Caco-2 (cell line): ENCODE data around the gene IL1RAPL2. TPM values are rescaled to one million over a fixed set of nuclear protein-coding genes. Genes with fewer than 3 reads are reported as not detected.

ENCODE experiments used
- BruUV-seq: library from RNA; stranded (reverse); fragments of 400-500 nt; replicated peaks from 2 replicates; lab custom pipeline; 2021; lab: Mats Ljungman, UMichigan
- CTCF ChIA-PET: fragments of 300-600 bp; sonication (Branson Sonifier 250); formaldehyde crosslinking; loops from one replicate; lab custom pipeline; 2022; ENCODE audit warnings: antibody characterized with exemption; lab: Charles Lee
- POLR2A ChIA-PET: fragments of 300-600 bp; sonication (Branson Sonifier 250); formaldehyde crosslinking; loops from one replicate; lab custom pipeline; 2022; ENCODE audit warnings: antibody characterized with exemption; lab: Charles Lee
- DNase-seq, 2 experiments: peaks; one replicate each; pipeline versions ENCODE4 v3.0.0 to v3.0.0-alpha.2; 2020 to 2022
- H3K27me3 ChIP-seq: replicated peaks from 2 replicates; pipeline ENCODE4 v1.6.0; 2011; ENCODE audit warnings: low read length; ENCODE audit not compliant: control insufficient read depth, insufficient read depth
- H3K36me3 ChIP-seq: 2 replicates; pipeline ENCODE4 v1.5.1; 2011; ENCODE audit warnings: low read length; ENCODE audit not compliant: control insufficient read depth, insufficient read depth
- H3K4me1 ChIP-seq: fragments of 250-450 bp; sonication (Bioruptor Pico); 2 replicates; pipeline ENCODE4 v1.5.1; 2020; ENCODE audit warnings: mild to moderate bottlenecking
- H3K4me3 ChIP-seq: 2 replicates; pipeline ENCODE4 v1.5.1; 2011; ENCODE audit warnings: low read depth, mild to moderate bottlenecking, control low read depth, low read length
- H3K9me3 ChIP-seq: fragments of 250-450 bp; sonication (Bioruptor Pico); 2 replicates; pipeline ENCODE4 v1.5.1; 2020; ENCODE audit warnings: mild to moderate bottlenecking, moderate library complexity
- H3K27ac Mint-ChIP-seq: one replicate; pipeline ENCODE4 v1.8.0; 2022; ENCODE audit warnings: mixed read lengths; ENCODE audit not compliant: unreplicated experiment
- H3K27me3 Mint-ChIP-seq: one replicate; pipeline ENCODE4 v1.8.0; 2022; ENCODE audit warnings: mixed read lengths; ENCODE audit not compliant: insufficient read depth, unreplicated experiment
- H3K36me3 Mint-ChIP-seq: one replicate; pipeline ENCODE4 v1.8.0; 2022; ENCODE audit warnings: mild to moderate bottlenecking, mixed read lengths; ENCODE audit not compliant: insufficient read depth, unreplicated experiment
- H3K4me1 Mint-ChIP-seq: one replicate; pipeline ENCODE4 v1.8.0; 2022; ENCODE audit warnings: low read depth, mixed read lengths; ENCODE audit not compliant: unreplicated experiment
- H3K4me3 Mint-ChIP-seq: one replicate; pipeline ENCODE4 v1.8.0; 2022; ENCODE audit warnings: mild to moderate bottlenecking, moderate library complexity, mixed read lengths; ENCODE audit not compliant: unreplicated experiment
- H3K9me3 Mint-ChIP-seq: one replicate; pipeline ENCODE4 v1.8.0; 2022; ENCODE audit warnings: mixed read lengths; ENCODE audit not compliant: unreplicated experiment
- CTCF ChIP-seq, 2 experiments: fragments of 200-600 bp in 1 of 2; IDR thresholded peaks; 1 replicate in 1 of 2; 2 replicates in 1 of 2; pipeline versions ENCODE4 v1.5.1 to v1.8.0; 2011 to 2022; ENCODE audit warnings: antibody characterized with exemption in 1 of 2, control low read depth in 1 of 2, inconsistent platforms in 1 of 2, low read depth in 1 of 2, low read length in 1 of 2, mild to moderate bottlenecking in 1 of 2, moderate library complexity in 1 of 2; ENCODE audit not compliant: insufficient read depth in 1 of 2, severe bottlenecking in 1 of 2, unreplicated experiment in 1 of 2
- intact Hi-C: fragments of 100-400 bp; cut with micrococcal nuclease; formaldehyde crosslinking; loops from one replicate; pipeline ENCODE4 v1.10.0; 2022; ENCODE audit not compliant: unreplicated experiment
- total RNA-seq: library from RNA; stranded (reverse); gene quantifications from 2 replicates; pipeline ENCODE4 v1.2.3, GENCODE V29; 2022

Gene IL1RAPL2
- total RNA-seq, 1 experiment from 2014 or later = not detected

GRCh38 chrX:104568304-104568915 lies 2.4 kb downstream of the IL1RAPL2 start:
- no TSS peak for BruUV-seq
- CTCF ChIA-PET = no interaction called here
- H3K4me1 ChIP-seq = no peaks in the 10 kb centered on the region
- Mint-ChIP-seq H3K4me3 (no peak overlapping the region), H3K27ac (no peak overlapping the region), H3K9me3 (no peaks in the 10 kb centered on the region), H3K27me3 (peaks cover 6% of the 10 kb centered on the region), H3K36me3 (no peaks in the 10 kb centered on the region), H3K4me1 (no peaks in the 10 kb centered on the region)
- no peak overlapping the region for H3K4me3 ChIP-seq
- no peaks in the 10 kb centered on the region for H3K9me3 ChIP-seq
- no peaks in the 10 kb centered on the region for H3K36me3 ChIP-seq
- intact Hi-C loops = no loop called here
- DNase-seq = no peak
- POLR2A ChIA-PET = no interaction called here
- H3K27me3 ChIP-seq = no peaks in the 10 kb centered on the region
- TF ChIP-seq CTCF (IDR thresholded peaks at IDR 0.05; ENCODE audit: insufficient read depth in 1 of 2, low read depth in 1 of 2, low read length in 1 of 2, severe bottlenecking in 1 of 2, unreplicated experiment in 1 of 2) = no peak

- Mint-ChIP-seq H3K4me3 (no peak overlapping the region), H3K9me3 (no peaks in the 10 kb centered on the region), H3K27ac (no peak overlapping the region), H3K4me1 (no peaks in the 10 kb centered on the region), H3K27me3 (peaks cover 4% of the 10 kb centered on the region), H3K36me3 (no peaks in the 10 kb centered on the region)
- Histone ChIP-seq H3K27me3 (no peaks in the 10 kb centered on the region), H3K9me3 (no peaks in the 10 kb centered on the region), H3K4me1 (no peaks in the 10 kb centered on the region), H3K36me3 (no peaks in the 10 kb centered on the region), H3K4me3 (no peak overlapping the region)
- ChIA-PET POLR2A (no interaction called here), CTCF (no interaction called here)
- no peak for TF ChIP-seq CTCF (IDR thresholded peaks at IDR 0.05; ENCODE audit: insufficient read depth in 1 of 2, low read depth in 1 of 2, low read length in 1 of 2, severe bottlenecking in 1 of 2, unreplicated experiment in 1 of 2)
- DNase-seq = no peak
- intact Hi-C loops = no loop called here
- BruUV-seq = no TSS peak
Observed at GRCh38 chrX:104618106-104618895, 52.3 kb downstream of the IL1RAPL2 start.

GRCh38 chrX:104621781-104622180 lies 55.8 kb downstream of the IL1RAPL2 start:
- H3K27me3 ChIP-seq = no peaks in the 10 kb centered on the region
- Mint-ChIP-seq H3K27ac (no peak overlapping the region), H3K4me3 (no peak overlapping the region), H3K9me3 (no peaks in the 10 kb centered on the region), H3K27me3 (no peaks in the 10 kb centered on the region), H3K4me1 (no peaks in the 10 kb centered on the region), H3K36me3 (no peaks in the 10 kb centered on the region)
- H3K4me3 ChIP-seq = no peak overlapping the region
- ChIA-PET CTCF (no interaction called here), POLR2A (no interaction called here)
- intact Hi-C loops = no loop called here
- TF ChIP-seq CTCF (IDR thresholded peaks at IDR 0.05; ENCODE audit: insufficient read depth in 1 of 2, low read depth in 1 of 2, low read length in 1 of 2, severe bottlenecking in 1 of 2, unreplicated experiment in 1 of 2) = no peak
- no peak for DNase-seq
- H3K36me3 ChIP-seq = no peaks in the 10 kb centered on the region
- H3K9me3 ChIP-seq = no peaks in the 10 kb centered on the region
- no peaks in the 10 kb centered on the region for H3K4me1 ChIP-seq
- no TSS peak for BruUV-seq
